SKM-1 (cell line): ENCODE results near the gene LRBA.

ENCODE experiments used
- DNase-seq: peaks from one replicate; lab custom pipeline; 2025; ENCODE audit not compliant: unreplicated experiment; lab: John Stamatoyannopoulos, UW

LRBA gene

DNA sequence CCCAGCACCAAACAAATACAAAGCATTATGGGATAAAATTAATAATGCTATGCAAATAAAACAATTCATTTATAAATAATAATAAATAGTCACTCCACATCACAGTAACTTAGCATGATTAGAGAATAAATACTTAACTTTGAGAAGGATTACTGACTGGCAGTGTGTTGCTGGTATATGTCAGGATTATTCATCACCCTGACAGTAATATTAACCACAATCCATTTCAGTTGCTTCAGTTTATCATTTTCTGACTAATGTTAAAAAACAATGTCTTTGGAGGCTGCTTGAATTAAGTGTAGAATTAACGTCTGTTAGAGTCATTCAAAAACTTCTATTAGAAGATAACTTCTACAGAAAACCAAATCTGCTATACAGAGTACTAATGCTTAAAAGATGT is 557.3 kb downstream of the LRBA start:
- DNase-seq = no peak

DNA sequence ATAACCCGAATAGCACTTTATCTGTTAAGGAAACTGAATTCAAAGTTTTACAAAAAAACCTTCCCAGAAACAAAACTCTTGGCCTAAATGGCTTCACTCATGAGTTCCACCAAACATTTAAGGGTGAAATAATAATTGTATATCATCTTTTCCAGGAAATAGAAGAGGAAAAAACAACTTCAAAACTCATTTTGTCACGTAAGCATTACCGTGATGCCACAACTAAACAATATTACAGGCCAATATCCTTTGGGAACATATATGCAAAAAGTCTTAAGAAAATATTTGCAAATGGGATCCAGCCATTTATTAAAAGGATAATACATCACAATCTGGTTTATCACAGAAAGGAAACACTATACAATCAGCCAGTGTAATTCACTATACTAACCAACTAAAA is 563.2 kb downstream of the LRBA start:
- DNase-seq = no peak

DNA sequence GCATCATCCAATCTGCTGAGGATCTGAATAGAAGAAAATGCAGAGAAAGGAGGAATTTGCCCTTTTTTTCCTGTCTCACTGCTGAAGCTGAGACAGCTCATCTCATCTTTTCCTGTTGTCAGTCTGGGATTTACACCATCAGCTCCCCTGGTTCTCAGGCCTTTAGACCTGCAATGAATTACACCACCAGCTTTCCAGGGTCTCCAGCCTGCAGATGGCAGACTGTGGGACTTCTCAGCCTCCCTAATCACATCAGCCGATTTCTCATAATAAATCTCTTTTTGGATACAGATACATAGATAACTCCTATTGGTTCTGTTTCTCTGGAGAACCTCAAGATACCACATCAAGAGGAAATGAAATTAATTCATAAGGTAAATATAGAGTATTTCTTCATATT is 567.7 kb downstream of the LRBA start:
- no peak for DNase-seq

DNA sequence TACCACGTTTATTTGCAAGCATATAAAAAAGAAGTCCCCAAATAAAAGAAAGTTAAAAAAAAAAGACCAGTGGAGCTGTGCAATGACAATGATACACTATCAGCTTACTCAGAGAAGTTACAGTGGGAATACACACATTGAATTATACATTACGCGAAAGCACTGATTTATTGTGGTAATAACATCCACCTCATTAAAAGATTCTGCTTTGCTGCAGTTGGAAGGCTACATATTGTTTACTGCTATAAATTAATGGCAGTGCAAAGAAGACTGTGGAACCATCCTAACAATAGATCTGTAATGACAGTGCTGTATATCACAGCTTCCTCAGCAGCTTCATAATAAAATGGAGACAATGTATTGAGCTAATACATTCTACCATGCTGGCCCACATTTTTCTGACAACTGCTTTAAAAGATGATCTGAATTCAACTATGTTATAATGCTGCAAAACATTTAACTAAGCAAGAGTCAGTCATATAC is 575.6 kb downstream of the LRBA start:
- DNase-seq = no peak

DNA sequence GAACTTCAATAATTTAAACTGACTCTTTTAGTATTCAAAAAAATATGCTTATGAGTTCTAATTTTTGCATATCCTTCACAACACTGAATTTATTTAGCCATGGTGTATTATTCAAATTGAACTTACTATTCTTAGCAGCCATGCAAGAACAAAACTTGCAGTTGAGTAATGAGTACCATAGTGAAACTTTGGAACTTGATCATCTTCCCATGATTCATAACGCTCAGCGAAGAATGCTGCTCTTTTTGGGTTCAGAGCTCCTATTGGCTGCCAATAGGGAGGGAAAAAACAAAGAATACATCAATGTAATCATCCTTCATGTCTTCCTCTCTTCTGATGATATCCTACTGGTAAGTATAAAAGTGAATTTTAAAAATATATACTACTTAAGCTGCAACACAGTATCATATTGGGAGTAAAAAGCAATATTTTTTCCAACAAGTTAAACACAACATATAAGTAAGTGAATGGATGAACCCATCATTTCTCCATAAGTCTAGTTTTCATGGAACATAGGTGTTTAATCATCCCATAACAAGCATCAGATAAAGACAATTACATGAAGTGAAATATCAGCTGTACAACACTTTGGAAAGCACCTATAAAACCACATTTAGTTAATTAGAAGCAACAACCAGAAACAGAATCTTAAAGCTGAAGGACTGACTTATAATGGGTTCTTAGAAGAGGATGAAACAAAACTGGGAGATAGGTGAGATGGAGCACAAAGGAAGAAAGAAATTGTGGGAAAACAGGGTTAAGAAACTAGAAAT is 578.3 kb downstream of the LRBA start:
- DNase-seq = no peak

DNA sequence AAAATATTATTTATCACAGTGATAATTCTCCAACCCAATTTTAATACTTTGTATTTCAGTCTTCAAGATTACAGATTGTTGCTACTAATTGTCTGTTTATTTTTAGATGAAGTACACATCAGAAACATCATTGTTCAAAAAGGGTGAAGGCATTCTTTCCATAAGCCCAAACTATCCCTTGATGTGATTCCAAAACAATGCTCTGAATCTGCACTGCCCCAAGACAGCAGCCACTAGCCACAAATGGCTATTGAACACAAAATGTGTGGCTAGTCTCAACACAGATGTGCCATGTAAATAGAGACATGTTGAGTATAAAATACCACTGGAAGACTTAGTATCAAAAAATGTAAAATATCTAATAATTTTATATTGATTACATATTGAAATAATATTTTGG is 583.9 kb downstream of the LRBA start:
- no peak for DNase-seq

DNA sequence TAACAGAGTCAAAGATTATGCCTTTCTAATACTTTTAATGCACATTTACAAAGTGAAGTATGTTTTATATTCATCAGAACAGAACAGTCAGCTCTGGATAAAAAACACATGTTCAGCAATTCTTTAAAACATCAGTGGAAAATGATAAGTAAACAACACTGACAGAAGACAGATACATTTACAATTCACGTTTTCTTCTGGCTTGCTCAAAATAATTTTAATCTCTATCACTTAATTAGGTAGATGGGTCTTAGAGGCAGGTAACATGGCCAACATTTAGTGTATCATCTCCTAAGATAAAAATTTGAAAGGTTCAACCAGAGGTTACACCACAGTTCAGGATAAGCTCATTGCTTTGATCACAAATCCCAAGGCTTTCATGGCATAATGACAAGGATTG is 589.9 kb downstream of the LRBA start:
- no peak for DNase-seq

DNA sequence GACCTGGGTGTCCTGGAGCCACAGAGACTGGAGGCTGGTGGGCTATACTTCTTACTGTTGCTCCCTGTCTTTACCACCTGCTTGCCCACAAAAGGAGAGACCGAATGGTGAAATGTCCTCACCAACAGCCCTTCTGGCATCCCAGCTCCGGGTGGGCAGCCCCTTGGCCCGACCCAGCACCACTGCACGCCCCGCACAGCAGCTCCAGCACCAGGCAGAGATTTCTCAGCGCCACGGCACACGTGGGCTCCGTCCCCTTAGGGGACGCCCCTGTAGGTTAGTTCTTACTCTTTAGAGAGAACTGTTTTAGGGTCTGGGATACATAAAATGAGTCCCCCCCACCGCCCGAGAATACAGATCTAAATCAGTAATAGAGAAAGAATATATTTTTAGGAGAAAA is 591.6 kb downstream of the LRBA start:
- DNase-seq = no peak

DNA sequence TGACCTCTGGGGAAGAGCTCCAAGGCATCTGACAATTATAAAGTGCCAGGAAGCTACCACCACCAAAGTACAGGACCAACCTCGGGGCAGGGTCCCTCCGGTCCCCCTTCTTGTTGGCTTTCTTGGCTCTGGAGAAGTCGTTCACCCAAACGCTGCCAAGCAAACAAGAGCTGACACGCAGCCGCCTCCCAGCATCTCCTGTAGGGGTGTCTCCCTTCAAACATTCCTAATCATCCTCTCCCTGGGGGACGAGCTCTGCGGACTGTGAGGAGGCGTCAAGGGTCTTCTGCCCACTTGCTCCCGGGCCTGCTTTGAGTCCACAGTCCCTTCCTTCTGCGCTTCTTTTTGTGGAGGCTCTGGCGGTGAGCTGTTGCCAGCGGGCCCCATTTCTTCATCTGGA is 592.0 kb downstream of the LRBA start:
- DNase-seq = no peak

DNA sequence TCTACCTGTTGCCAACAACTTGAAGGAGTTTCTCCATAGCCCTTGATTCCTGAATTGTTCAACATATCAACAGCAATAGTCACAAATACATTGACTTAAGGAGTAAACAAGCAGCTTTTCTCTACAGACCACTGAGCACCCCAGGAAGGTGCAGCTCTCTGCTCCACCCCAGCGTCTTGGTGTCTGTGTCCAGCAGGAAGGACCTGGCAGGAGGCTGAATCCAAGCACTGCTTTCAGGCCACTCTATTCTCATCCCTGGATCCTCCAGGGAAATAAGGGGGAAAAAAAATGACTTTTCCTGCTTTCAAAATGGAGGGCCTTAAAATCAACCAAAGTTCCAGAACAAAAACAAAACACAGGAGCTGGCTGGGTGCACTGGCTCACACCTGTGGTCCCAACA is 593.5 kb downstream of the LRBA start:
- DNase-seq = no peak

DNA sequence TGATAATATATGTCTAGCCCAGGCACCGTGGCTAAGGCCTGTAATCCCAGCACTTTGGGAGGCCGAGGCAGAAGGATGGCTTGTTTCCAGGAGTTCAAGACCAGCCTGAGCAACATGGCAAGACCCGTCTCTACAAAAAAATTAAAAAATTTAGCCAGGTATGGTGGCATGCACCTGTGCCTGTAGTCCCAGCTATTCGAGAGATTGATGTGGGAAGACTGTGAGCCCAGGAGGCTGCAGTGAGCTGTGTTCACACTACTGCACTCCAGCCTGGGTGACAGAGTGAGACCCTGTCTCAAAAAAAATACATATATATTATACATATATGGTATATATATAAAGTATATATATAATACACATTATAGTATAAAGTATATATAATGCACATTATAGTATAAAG is 595.1 kb downstream of the LRBA start:
- DNase-seq = no peak

DNA sequence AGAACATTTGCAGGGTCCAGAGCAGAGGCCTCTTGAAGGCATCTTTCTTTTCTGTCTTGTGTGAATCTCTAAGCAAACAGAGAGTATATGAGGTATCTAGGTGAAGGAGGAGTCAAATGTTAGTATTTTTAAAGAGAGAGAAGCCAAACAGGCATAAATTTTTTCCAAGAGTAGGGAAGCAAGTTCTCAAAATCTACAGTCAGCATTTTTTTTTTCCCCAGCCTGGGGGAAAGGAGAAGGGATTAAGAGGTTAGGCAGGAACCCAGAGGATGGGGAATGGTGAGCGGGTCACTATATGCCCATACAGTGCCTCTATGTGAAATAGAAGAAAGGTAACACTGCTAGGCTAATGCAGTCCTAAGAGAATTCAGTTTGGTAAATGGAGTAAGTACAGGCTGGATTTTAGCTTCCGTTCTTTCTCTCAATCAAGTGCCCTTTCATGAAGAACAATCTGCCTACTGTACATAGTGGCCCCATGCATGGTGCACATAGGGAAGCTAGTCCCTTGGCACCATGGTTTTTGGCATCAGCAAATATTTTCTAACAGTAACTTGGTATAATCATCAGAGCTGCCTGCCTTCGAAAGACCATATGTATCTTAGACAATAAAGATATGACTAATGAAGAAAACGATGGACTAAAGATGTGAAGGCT is 596.2 kb downstream of the LRBA start:
- DNase-seq = no peak

DNA sequence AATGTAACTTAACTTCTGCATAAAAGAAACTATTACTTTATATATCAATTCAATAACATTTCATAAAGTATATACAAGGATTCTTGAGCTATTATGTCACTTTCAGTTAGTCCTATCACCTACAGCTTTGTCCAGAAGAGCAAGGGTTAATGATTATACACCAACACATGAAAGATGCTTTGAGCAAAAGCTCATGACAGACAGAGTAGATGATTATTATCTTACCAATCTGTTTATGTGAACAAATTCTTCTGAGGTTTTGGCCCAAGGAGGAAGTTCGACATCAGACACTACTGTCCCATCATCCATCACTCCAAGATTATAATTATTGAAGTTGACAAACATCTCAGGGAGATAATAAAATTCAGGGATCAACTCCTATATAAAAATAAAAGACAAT is 599.9 kb downstream of the LRBA start:
- no peak for DNase-seq

DNA sequence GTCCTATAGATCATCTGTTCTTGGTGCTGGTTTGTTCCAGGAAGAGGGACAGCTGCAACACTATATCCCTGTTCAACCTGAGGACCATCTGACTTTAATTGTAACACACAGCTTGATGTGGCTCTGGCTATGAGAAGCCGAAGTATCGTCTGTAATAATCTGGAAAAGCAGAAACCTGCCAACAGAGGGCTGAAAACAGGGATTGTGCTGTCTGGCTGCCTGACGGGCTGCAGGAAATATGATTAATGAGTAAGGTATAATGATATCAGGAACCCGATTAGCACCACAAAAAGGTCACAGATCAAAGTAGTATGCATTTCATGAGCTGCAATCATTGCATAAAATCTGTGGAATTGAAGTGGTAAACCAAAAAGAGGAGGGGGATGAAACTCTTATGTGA is 603.6 kb downstream of the LRBA start:
- no peak for DNase-seq

DNA sequence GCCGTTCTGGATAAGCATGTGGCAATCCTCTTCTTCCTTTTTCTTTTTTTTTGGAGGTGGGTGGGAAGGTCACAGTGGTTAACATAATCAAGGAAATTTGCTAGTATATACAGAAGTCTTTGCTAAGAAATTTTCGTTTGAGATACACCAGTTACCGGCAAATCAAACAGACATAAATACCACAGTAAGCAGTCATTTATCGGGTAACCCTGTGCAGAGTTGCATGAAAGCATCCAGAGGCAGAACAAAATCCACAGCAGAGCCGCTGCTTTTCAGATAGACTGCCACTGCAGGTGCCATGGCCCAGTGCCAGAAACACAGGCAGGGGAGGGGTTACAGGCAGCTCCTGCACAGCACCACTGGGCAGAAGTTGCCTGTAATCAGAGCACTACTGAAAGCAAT is 612.2 kb downstream of the LRBA start:
- DNase-seq = no peak

DNA sequence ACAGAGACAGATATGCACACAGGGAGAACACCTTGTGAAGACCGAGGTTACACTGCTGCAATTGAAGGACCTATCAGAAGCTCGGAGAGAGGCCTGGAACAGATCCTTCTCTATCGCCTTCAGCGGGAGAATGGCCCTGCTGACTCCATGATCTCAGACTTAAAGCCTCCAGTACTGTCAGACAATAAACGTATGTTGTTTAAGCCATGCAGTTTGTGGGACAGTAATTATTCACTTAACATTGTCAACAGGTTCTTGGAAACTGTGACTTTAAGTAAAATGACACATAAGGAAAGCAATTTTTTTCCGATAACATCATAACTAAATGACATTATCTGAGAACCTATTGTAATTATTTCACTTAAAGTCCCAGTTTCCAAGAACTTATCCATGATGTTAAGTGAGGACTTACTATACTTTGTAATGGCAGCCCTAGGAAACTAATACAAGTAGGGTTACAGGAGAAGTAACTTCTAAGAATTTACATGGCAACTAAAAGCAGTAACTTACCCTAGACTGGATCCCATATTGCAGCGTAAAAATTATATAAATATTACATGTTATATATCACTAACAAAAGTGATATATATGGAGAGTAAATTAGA is 613.9 kb downstream of the LRBA start:
- no peak for DNase-seq

DNA sequence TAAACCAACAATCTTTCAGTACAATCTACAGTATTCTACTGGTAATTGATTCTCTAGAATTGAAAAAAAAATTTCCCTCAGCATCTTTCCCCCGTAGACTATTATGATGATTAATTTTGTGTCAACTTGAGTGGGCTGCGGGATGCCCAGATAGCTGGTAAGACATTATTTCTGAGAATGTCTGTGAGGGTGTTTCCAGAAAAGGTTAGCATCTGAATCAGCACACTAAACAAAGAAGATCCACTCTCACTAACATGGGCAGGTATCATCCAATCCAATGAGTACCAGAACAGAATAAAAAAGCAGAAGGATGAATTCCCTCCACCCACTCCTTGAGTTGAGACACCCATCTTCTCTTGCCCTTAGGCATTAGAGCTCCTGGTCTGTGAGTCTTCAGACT is 619.2 kb downstream of the LRBA start:
- no peak for DNase-seq

DNA sequence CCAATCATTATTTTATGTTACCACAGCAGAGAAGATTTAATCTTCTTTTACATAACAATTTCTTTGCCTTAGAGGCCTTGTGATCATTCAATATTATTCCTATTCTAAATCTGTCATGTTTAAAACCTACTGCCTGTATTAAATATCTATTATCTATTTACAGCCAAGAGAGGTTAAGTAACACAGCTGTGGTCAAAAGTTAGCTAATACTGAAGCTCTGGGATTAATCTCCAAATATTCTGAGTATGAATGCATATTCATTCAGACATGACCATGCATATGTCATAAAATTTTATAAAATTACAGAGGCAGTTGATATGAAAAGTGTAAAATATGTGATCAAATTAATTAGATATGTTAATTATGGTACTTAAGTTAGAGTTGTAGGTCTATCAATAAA is 621.0 kb downstream of the LRBA start:
- no peak for DNase-seq

DNA sequence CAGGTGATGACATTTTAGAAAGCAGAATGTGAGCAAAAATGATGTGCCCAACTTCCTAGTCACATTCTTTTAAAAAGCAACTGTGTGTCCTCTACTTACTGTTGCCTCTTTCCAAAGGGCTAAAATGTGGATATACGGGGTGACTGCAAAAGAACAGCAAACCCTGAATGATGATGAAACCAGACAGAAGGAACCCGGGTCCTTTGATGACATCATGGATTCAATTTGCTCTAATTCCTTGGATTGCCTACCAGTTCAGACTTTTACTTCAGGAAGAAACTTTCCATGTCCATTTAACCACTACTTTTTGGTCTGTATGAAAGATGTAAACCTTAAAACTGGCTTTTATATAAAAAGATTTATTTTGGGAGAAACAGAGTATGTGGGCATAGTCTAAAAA is 624.0 kb downstream of the LRBA start:
- no peak for DNase-seq

DNA sequence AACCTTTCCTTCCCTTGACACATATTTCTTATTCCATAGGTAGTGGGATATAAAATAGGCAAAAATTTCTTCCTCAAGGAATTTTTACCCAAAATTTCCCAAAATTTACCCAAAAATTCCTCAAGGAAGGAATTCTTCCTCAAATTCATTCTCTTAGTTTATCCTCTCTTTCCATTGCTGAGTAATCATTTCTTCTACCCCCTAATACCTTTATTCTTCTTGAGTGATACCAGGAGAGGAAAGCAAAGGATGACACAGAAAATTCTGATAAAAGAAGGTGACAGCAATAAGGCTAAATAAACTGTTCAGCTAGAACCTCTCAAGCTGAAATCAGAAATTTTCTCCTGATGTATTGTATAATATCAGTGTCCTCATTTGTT is 624.6 kb downstream of the LRBA start:
- DNase-seq = no peak

DNA sequence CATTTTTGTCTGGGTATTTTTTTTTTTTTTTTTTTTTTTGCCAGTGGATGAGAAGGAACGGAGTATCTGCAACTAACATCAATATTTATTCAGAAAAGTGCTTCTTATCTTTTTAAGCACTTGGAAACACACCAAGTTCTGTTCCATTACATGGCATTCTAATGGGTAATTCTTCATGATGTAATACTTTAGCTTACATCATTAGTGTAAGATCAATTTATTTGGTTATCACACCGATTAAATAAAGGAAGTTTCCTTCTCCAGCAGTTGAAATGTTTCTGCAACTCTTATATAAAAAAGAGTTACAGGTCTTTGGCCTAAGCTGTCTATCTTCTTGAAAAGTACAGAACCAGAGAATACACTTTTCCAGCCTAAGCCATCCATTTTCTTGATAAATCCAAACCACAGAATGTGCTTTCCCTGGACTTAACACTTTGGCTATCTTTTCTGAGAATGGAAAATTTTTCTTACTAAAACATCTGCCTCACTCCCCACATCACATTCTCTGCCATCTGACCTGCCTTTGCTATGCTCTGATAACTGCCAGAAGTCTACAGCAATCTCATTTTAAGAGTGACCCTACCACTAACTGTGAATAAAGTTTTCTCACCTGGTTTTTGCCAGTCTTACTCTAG is 625.1 kb downstream of the LRBA start:
- DNase-seq = no peak

DNA sequence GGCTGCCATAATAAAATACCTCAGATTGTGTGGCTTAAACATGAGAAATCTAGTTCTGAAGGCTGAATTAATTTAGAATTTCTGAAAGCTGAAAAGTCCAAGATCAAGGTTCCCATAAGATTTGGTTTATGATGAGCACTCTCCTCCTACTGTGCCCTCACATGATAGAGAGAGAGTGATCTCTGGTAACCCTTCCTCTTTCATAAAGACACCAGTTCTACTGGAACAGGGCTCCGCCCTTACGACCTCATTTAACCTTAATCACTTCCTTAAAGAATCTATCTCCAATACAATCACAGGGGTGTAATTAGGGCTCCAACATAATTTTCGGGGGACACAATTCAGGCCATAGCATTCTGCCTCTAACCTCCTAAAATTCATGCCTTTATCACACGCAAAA is 627.1 kb downstream of the LRBA start:
- no peak for DNase-seq
